Peyer's patch (tissue), 4 donors: ENCODE measurements around the gene PTPN13. TPM values are rescaled to one million over a fixed set of nuclear protein-coding genes. Genes with fewer than 3 reads are reported as not detected.

Experiments
- DNase-seq, 3 donors: peaks; one replicate each; pipeline ENCODE4 v3.0.0-alpha.2; 2017 to 2019
- H3K27ac ChIP-seq, 4 donors: fragments of 200-600 bp; sonication (generic); one replicate each; pipeline ENCODE4 v1.5.1; 2016 to 2019
- H3K27me3 ChIP-seq, 2 donors: fragments of 200-600 bp; sonication (generic); one replicate each; pipeline ENCODE4 v1.5.1; 2019
- H3K36me3 ChIP-seq, 3 donors: fragments of 200-600 bp; sonication (generic); one replicate each; pipeline ENCODE4 v1.5.1; 2016 to 2019
- H3K4me1 ChIP-seq, 4 donors: fragments of 200-600 bp; sonication (generic); one replicate each; pipeline ENCODE4 v1.5.1; 2016 to 2019
- H3K4me3 ChIP-seq, 4 donors: fragments of 200-600 bp; sonication (generic); 1 replicate in 3 of 4; 2 replicates in 1 of 4; pipeline ENCODE4 v1.5.1; 2016 to 2019; ENCODE audit warnings: mild to moderate bottlenecking in 1 of 4
- H3K9me3 ChIP-seq, 4 donors: fragments of 200-600 bp; sonication (generic); one replicate each; pipeline ENCODE4 v1.5.1; 2016 to 2019; ENCODE audit warnings: mild to moderate bottlenecking in 1 of 4
- CTCF ChIP-seq, 6 experiments: fragments of 450-650 bp in 4 of 6; fragments of 200-600 bp in 2 of 6; sonication (generic) in 1 of 6; IDR thresholded peaks; one replicate each; pipeline ENCODE4 v1.5.1; 2017 to 2019; ENCODE audit warnings: antibody characterized with exemption in 6 of 6, mild to moderate bottlenecking in 3 of 6, moderate library complexity in 1 of 6
- POLR2A ChIP-seq, 2 donors: fragments of 450-650 bp; IDR thresholded peaks; one replicate each; pipeline ENCODE4 v1.5.1; 2017; ENCODE audit warnings: antibody characterized with exemption in 2 of 2, mild to moderate bottlenecking in 2 of 2, moderate library complexity in 2 of 2
- total RNA-seq, 4 donors: library from RNA; depleted of rRNA; stranded (reverse); fragments of >200 nt; gene quantifications; one replicate each; pipeline ENCODE4 v1.1.0, GENCODE V29; 2016

PTPN13 gene
- total RNA-seq, 4 donors from 2014 or later = 2.9 to 14.9 (median 8.3) TPM

- no peak for TF ChIP-seq POLR2A (IDR thresholded peaks at IDR 0.05)
- TF ChIP-seq CTCF (IDR thresholded peaks at IDR 0.05) = no peak
- no peaks in the 10 kb centered on the region for H3K27me3 ChIP-seq
- no peak for DNase-seq
- no peaks in the 10 kb centered on the region for H3K4me1 ChIP-seq
- no peak overlapping the region for H3K27ac ChIP-seq
- H3K9me3 ChIP-seq = no peaks in the 10 kb centered on the region
- H3K4me3 ChIP-seq = no peak overlapping the region
- no peaks in the 10 kb centered on the region for H3K36me3 ChIP-seq
Measured at GRCh38 chr4:86853209-86853608, 259.1 kb downstream of the PTPN13 start.

- no peak overlapping the region for H3K27ac ChIP-seq
- no peaks in the 10 kb centered on the region for H3K36me3 ChIP-seq
- H3K4me1 ChIP-seq = no peaks in the 10 kb centered on the region
- no peak overlapping the region for H3K4me3 ChIP-seq
- H3K9me3 ChIP-seq = no peaks in the 10 kb centered on the region
- H3K27me3 ChIP-seq = no peaks in the 10 kb centered on the region
- DNase-seq = no peak
- TF ChIP-seq CTCF (IDR thresholded peaks at IDR 0.05) (no peak), POLR2A (IDR thresholded peaks at IDR 0.05) (no peak)
Measured at GRCh38 chr4:86855572-86855971, 261.5 kb downstream of the PTPN13 start.

GRCh38 chr4:86856896-86857295 is 262.8 kb downstream of the PTPN13 start:
- H3K27ac ChIP-seq = no peak overlapping the region
- no peaks in the 10 kb centered on the region for H3K9me3 ChIP-seq

GRCh38 chr4:86857341-86858052 is 263.4 kb downstream of the PTPN13 start:
- TF ChIP-seq CTCF (IDR thresholded peaks at IDR 0.05) = no peak
- no peak for TF ChIP-seq POLR2A (IDR thresholded peaks at IDR 0.05)
- H3K27ac ChIP-seq = no peak overlapping the region
- no peaks in the 10 kb centered on the region for H3K4me1 ChIP-seq
- H3K27me3 ChIP-seq = no peaks in the 10 kb centered on the region
- no peaks in the 10 kb centered on the region for H3K9me3 ChIP-seq
- no peak overlapping the region for H3K4me3 ChIP-seq
- DNase-seq = no peak
- H3K36me3 ChIP-seq = no peaks in the 10 kb centered on the region

More at GRCh38 chr4:86856896-86857295, 262.8 kb downstream of the PTPN13 start:
- no peaks in the 10 kb centered on the region for H3K36me3 ChIP-seq
- DNase-seq = no peak
- H3K4me1 ChIP-seq = no peaks in the 10 kb centered on the region
- no peaks in the 10 kb centered on the region for H3K27me3 ChIP-seq
- H3K4me3 ChIP-seq = no peak overlapping the region
- TF ChIP-seq CTCF (IDR thresholded peaks at IDR 0.05) (no peak), POLR2A (IDR thresholded peaks at IDR 0.05) (no peak)

Other genes with a start within 250 kb of the PTPN13 start
- gene MAPK10, start 234.3 kb upstream of the PTPN13 start, total RNA-seq = 10 to 100 TPM in 1 of 4 donors, 1 to 10 TPM in 3; 1.8 to 35.5 (median 7.3) TPM